ENCODE data around the gene NXT1.

Gene NXT1

GRCh38 chr20:23308024-23308423, 42.6 kb upstream of the NXT1 start:
- Histone ChIP-seq H3K9ac (ENCODE audit: insufficient read length) (no peak overlapping the region), H3K27ac (no peak overlapping the region), H3K36me3 (ENCODE audit: insufficient read depth, low read length) (no peaks in the 10 kb centered on the region), H3K9me3 (ENCODE audit: low read depth, low read length) (no peaks in the 10 kb centered on the region), H3K4me3 (no peak overlapping the region)
- no peak for DNase-seq (ENCODE audit: low read depth, low spot score)
- TF ChIP-seq POLR2AphosphoS5 (IDR thresholded peaks at IDR 0.05; ENCODE audit: borderline replicate concordance, low read depth, low read length) (no peak), EZH2 (IDR thresholded peaks at IDR 0.05) (no peak), FOXP2 (optimal IDR thresholded peaks at IDR 0.05; ENCODE audit: control extremely low read depth, extremely low read length, insufficient read depth) (no peak)

GRCh38 chr20:23308908-23309307, 41.7 kb upstream of the NXT1 start:
- no peak for DNase-seq (ENCODE audit: low read depth, low spot score)
- Histone ChIP-seq H3K36me3 (ENCODE audit: insufficient read depth, low read length) (no peaks in the 10 kb centered on the region), H3K9ac (ENCODE audit: insufficient read length) (no peak overlapping the region), H3K4me3 (no peak overlapping the region), H3K9me3 (ENCODE audit: low read depth, low read length) (no peaks in the 10 kb centered on the region), H3K27ac (no peak overlapping the region)
- no peak for TF ChIP-seq FOXP2 (optimal IDR thresholded peaks at IDR 0.05; ENCODE audit: control extremely low read depth, extremely low read length, insufficient read depth)
- TF ChIP-seq EZH2 (IDR thresholded peaks at IDR 0.05), result no peak
- TF ChIP-seq POLR2AphosphoS5 (IDR thresholded peaks at IDR 0.05; ENCODE audit: borderline replicate concordance, low read depth, low read length), result no peak

- TF ChIP-seq FOXP2 (optimal IDR thresholded peaks at IDR 0.05; ENCODE audit: control extremely low read depth, extremely low read length, insufficient read depth), result no peak
- TF ChIP-seq EZH2 (IDR thresholded peaks at IDR 0.05), result no peak
- no peak for TF ChIP-seq POLR2AphosphoS5 (IDR thresholded peaks at IDR 0.05; ENCODE audit: borderline replicate concordance, low read depth, low read length)
- Histone ChIP-seq H3K4me3 (no peak overlapping the region), H3K9ac (ENCODE audit: insufficient read length) (no peak overlapping the region), H3K36me3 (ENCODE audit: insufficient read depth, low read length) (no peaks in the 10 kb centered on the region), H3K9me3 (ENCODE audit: low read depth, low read length) (no peaks in the 10 kb centered on the region), H3K27ac (no peak overlapping the region)
- DNase-seq (ENCODE audit: low read depth, low spot score), result no peak
Measured at GRCh38 chr20:23309781-23310180, 40.8 kb upstream of the NXT1 start.

GRCh38 chr20:23311947-23312506, 38.6 kb upstream of the NXT1 start:
- Histone ChIP-seq H3K4me3 (no peak overlapping the region), H3K27ac (no peak overlapping the region), H3K9me3 (ENCODE audit: low read depth, low read length) (no peaks in the 10 kb centered on the region), H3K36me3 (ENCODE audit: insufficient read depth, low read length) (no peaks in the 10 kb centered on the region), H3K9ac (ENCODE audit: insufficient read length) (no peak overlapping the region)
- TF ChIP-seq POLR2AphosphoS5 (IDR thresholded peaks at IDR 0.05; ENCODE audit: borderline replicate concordance, low read depth, low read length) (no peak), FOXP2 (optimal IDR thresholded peaks at IDR 0.05; ENCODE audit: control extremely low read depth, extremely low read length, insufficient read depth) (no peak), EZH2 (IDR thresholded peaks at IDR 0.05) (no peak)
- DNase-seq (ENCODE audit: low read depth, low spot score), result no peak

GRCh38 chr20:23313271-23313670, 37.3 kb upstream of the NXT1 start:
- H3K27ac ChIP-seq, result no peak overlapping the region
- H3K9ac ChIP-seq (ENCODE audit: insufficient read length), result no peak overlapping the region
- no peak for DNase-seq (ENCODE audit: low read depth, low spot score)
- no peaks in the 10 kb centered on the region for H3K9me3 ChIP-seq (ENCODE audit: low read depth, low read length)
- TF ChIP-seq POLR2AphosphoS5 (IDR thresholded peaks at IDR 0.05; ENCODE audit: borderline replicate concordance, low read depth, low read length), result no peak
- TF ChIP-seq EZH2 (IDR thresholded peaks at IDR 0.05), result no peak
- TF ChIP-seq FOXP2 (optimal IDR thresholded peaks at IDR 0.05; ENCODE audit: control extremely low read depth, extremely low read length, insufficient read depth), result no peak
- H3K36me3 ChIP-seq (ENCODE audit: insufficient read depth, low read length), result no peaks in the 10 kb centered on the region
- no peak overlapping the region for H3K4me3 ChIP-seq

- no peak for TF ChIP-seq POLR2AphosphoS5 (IDR thresholded peaks at IDR 0.05; ENCODE audit: borderline replicate concordance, low read depth, low read length)
- no peak for TF ChIP-seq EZH2 (IDR thresholded peaks at IDR 0.05)
- TF ChIP-seq FOXP2 (optimal IDR thresholded peaks at IDR 0.05; ENCODE audit: control extremely low read depth, extremely low read length, insufficient read depth), result no peak
- no peak overlapping the region for H3K4me3 ChIP-seq
- H3K9ac ChIP-seq (ENCODE audit: insufficient read length), result no peak overlapping the region
- H3K36me3 ChIP-seq (ENCODE audit: insufficient read depth, low read length), result no peaks in the 10 kb centered on the region
- DNase-seq (ENCODE audit: low read depth, low spot score), result no peak
- H3K27ac ChIP-seq, result no peak overlapping the region
- H3K9me3 ChIP-seq (ENCODE audit: low read depth, low read length), result no peaks in the 10 kb centered on the region
Measured at GRCh38 chr20:23314699-23315098, 35.9 kb upstream of the NXT1 start.

- Histone ChIP-seq H3K9ac (ENCODE audit: insufficient read length) (no peak overlapping the region), H3K27ac (no peak overlapping the region), H3K36me3 (ENCODE audit: insufficient read depth, low read length) (no peaks in the 10 kb centered on the region), H3K9me3 (ENCODE audit: low read depth, low read length) (no peaks in the 10 kb centered on the region), H3K4me3 (no peak overlapping the region)
- no peak for TF ChIP-seq POLR2AphosphoS5 (IDR thresholded peaks at IDR 0.05; ENCODE audit: borderline replicate concordance, low read depth, low read length)
- TF ChIP-seq FOXP2 (optimal IDR thresholded peaks at IDR 0.05; ENCODE audit: control extremely low read depth, extremely low read length, insufficient read depth), result no peak
- no peak for TF ChIP-seq EZH2 (IDR thresholded peaks at IDR 0.05)
- DNase-seq (ENCODE audit: low read depth, low spot score), result no peak
Measured at GRCh38 chr20:23315099-23315498, 35.5 kb upstream of the NXT1 start.

- H3K9ac ChIP-seq (ENCODE audit: insufficient read length), result no peak overlapping the region
Measured at GRCh38 chr20:23316626-23317025, 34.0 kb upstream of the NXT1 start.

GRCh38 chr20:23317081-23317480, 33.5 kb upstream of the NXT1 start:
- TF ChIP-seq EZH2 (IDR thresholded peaks at IDR 0.05) (no peak), FOXP2 (optimal IDR thresholded peaks at IDR 0.05; ENCODE audit: control extremely low read depth, extremely low read length, insufficient read depth) (no peak), POLR2AphosphoS5 (IDR thresholded peaks at IDR 0.05; ENCODE audit: borderline replicate concordance, low read depth, low read length) (no peak)
- Histone ChIP-seq H3K4me3 (no peak overlapping the region), H3K9me3 (ENCODE audit: low read depth, low read length) (no peaks in the 10 kb centered on the region), H3K27ac (no peak overlapping the region), H3K9ac (ENCODE audit: insufficient read length) (no peak overlapping the region), H3K36me3 (ENCODE audit: insufficient read depth, low read length) (no peaks in the 10 kb centered on the region)
- no peak for DNase-seq (ENCODE audit: low read depth, low spot score)

More at GRCh38 chr20:23316626-23317025, 34.0 kb upstream of the NXT1 start:
- no peak for DNase-seq (ENCODE audit: low read depth, low spot score)
- H3K4me3 ChIP-seq, result no peak overlapping the region
- no peaks in the 10 kb centered on the region for H3K36me3 ChIP-seq (ENCODE audit: insufficient read depth, low read length)
- no peak overlapping the region for H3K27ac ChIP-seq
- TF ChIP-seq EZH2 (IDR thresholded peaks at IDR 0.05), result no peak
- TF ChIP-seq POLR2AphosphoS5 (IDR thresholded peaks at IDR 0.05; ENCODE audit: borderline replicate concordance, low read depth, low read length), result no peak
- no peak for TF ChIP-seq FOXP2 (optimal IDR thresholded peaks at IDR 0.05; ENCODE audit: control extremely low read depth, extremely low read length, insufficient read depth)
- no peaks in the 10 kb centered on the region for H3K9me3 ChIP-seq (ENCODE audit: low read depth, low read length)

All from SK-N-MC (cell line).